Muscle of leg (tissue), 11 donors: ENCODE results near the gene GRIK4. TPM values are rescaled to one million over a fixed set of nuclear protein-coding genes. Genes with fewer than 3 reads are reported as not detected.

ENCODE experiments used
- DNase-seq: peaks from one replicate; pipeline ENCODE4 v3.0.0; 2013
- H3K27ac ChIP-seq: one replicate; pipeline ENCODE4 v1.5.1; 2013; ENCODE audit warnings: mild to moderate bottlenecking, low read length, control low read depth
- H3K27me3 ChIP-seq: one replicate; pipeline ENCODE4 v1.6.1; 2013; ENCODE audit warnings: low read length; ENCODE audit not compliant: control insufficient read depth, insufficient read depth
- H3K36me3 ChIP-seq: one replicate; pipeline ENCODE4 v1.6.1; 2013; ENCODE audit warnings: low read length; ENCODE audit not compliant: control insufficient read depth, insufficient read depth
- H3K4me1 ChIP-seq: one replicate; pipeline ENCODE4 v1.6.1; 2013; ENCODE audit warnings: low read length; ENCODE audit not compliant: control insufficient read depth, insufficient read depth
- H3K4me3 ChIP-seq: one replicate; pipeline ENCODE4 v1.5.1; 2013; ENCODE audit warnings: low read length, control low read depth
- H3K9me3 ChIP-seq: replicated peaks from 2 replicates; pipeline ENCODE4 v1.6.1; 2013; ENCODE audit warnings: low read depth, low read length; ENCODE audit not compliant: control insufficient read depth
- WGBS: methylation state at CpG from one replicate; pipeline ENCODE4 v1.1.5; 2013; ENCODE audit warnings: missing lambda C conversion rate; ENCODE audit not compliant: insufficient coverage; 5-methylcytosine and 5-hydroxymethylcytosine counted together
- polyA plus RNA-seq, 8 donors: library from polyadenylated mRNA; unstranded; fragments of 120-200 nt; gene quantifications; one replicate each; pipeline versions ENCODE4 v1.2.1 to v1.2.3, GENCODE V29; 2013; ENCODE audit warnings: inconsistent platforms in 1 of 8, low replicate concordance in 1 of 8; ENCODE audit not compliant: insufficient read length in 8 of 8, insufficient read depth in 1 of 8
- total RNA-seq: library from RNA; stranded (reverse); fragments of 120-200 nt; gene quantifications from one replicate; pipeline ENCODE4 v1.2.4, GENCODE V29; 2013

The GRIK4 gene
- total and polyA plus RNA-seq, 9 donors = 0.09 to 1.3 (median 0.50) TPM

DNA sequence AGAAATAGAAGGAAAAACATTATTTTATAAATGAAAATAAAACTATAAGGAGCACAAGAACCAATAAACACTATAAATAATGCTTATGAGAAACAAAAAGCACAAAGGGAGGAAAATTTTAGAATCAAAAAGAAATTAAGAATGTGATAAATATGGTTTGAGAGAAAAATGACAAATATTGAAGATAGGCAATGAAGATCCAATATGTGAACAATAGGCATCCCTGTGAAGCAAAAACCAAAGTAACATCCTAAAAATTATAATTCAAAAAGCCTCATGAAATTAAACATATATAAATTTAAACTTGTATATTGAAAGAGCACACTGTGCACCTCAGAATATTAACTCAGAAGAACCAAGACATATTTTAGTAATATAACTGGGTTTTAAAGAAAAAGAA, 216.2 kb downstream of the GRIK4 start:
- Histone ChIP-seq H3K27ac (no peak overlapping the region), H3K4me3 (no peak overlapping the region), H3K36me3 (no peaks in the 10 kb centered on the region), H3K9me3 (no peaks in the 10 kb centered on the region), H3K4me1 (no peaks in the 10 kb centered on the region), H3K27me3 (peaks cover 2% of the 10 kb centered on the region)
- no peak for DNase-seq

DNA sequence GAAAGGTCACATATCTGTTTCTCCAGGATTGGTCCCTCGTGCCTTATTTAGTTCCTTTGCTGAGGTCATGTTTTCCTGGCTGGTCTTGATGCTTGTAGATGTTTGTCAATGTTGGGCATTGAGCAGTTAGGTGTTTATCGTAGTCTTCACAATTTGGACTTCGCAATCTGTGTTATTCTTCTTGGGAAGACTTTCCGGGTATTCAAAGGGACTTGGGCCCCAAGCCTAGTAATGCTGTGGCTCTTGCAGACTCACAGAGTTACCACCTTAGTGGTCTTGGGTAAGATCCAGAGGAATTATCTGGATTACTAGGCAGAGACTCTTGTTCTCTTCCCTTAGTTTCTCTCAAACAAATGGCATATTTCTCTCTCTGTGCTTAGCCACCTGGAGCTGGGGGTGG, 223.5 kb downstream of the GRIK4 start:
- DNase-seq = no peak
- H3K27me3 ChIP-seq = peaks cover under 1% of the 10 kb centered on the region
- no peak overlapping the region for H3K27ac ChIP-seq
- no peak overlapping the region for H3K4me3 ChIP-seq
- no peaks in the 10 kb centered on the region for H3K9me3 ChIP-seq
- H3K36me3 ChIP-seq = no peaks in the 10 kb centered on the region
- WGBS = no CpG with 5 or more reads among the region's 4 CpGs
- no peaks in the 10 kb centered on the region for H3K4me1 ChIP-seq

DNA sequence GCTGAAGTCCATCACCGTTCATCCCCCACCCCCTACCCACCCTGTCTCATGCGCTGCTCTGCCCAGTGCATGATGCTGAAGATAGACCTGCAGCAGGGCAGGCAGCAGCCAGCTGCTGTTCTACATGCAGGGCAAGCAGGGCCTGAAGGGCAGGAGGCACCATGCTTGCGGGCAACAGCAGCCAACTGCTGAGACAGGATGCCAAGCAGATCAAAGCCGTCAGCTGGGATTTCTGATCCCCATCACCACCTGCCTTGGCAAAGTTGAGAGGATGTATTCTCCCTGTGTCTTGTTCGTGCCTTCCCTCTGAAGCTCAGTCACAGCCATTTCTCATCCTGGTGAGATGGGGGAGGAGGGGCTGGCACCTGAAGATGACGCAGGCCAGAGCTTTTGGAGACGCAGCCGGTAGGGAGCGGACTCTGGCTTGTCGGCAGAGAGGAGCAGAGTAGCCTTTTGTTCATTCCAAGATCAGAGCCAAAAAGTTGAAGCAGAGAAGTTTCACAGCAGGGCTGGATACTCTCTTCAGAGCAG, 227.0 kb downstream of the GRIK4 start:
- Histone ChIP-seq H3K36me3 (no peaks in the 10 kb centered on the region), H3K27ac (no peak overlapping the region), H3K4me1 (no peaks in the 10 kb centered on the region), H3K27me3 (no peaks in the 10 kb centered on the region), H3K9me3 (no peaks in the 10 kb centered on the region), H3K4me3 (no peak overlapping the region)
- no peak for DNase-seq
- 56% methylated on average over 6 of the region's 10 CpGs for WGBS

DNA sequence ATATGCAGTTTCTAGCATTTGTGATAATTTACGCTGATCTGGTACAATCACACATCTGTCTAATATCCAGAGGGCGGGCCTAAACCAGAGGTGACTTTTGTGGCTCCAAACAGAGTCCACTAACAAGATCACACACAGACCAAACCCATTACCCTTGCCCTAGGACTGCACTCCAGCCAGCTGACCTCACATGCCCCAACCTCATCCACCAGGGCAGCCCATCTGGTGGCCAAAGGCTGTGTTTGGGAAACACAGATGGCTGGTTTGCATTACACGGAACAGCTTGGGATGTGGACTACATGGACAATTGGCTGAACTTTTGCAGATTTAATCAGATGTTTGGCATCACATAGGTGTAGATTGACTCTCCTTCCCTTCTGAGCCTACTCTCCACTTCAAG, 228.2 kb downstream of the GRIK4 start:
- H3K27ac ChIP-seq = no peak overlapping the region
- no peaks in the 10 kb centered on the region for H3K9me3 ChIP-seq
- H3K36me3 ChIP-seq = no peaks in the 10 kb centered on the region
- H3K4me1 ChIP-seq = no peaks in the 10 kb centered on the region
- H3K4me3 ChIP-seq = no peak overlapping the region
- no peaks in the 10 kb centered on the region for H3K27me3 ChIP-seq
- no peak for DNase-seq
- WGBS = 64% methylated on average over 2 of the region's 3 CpGs

DNA sequence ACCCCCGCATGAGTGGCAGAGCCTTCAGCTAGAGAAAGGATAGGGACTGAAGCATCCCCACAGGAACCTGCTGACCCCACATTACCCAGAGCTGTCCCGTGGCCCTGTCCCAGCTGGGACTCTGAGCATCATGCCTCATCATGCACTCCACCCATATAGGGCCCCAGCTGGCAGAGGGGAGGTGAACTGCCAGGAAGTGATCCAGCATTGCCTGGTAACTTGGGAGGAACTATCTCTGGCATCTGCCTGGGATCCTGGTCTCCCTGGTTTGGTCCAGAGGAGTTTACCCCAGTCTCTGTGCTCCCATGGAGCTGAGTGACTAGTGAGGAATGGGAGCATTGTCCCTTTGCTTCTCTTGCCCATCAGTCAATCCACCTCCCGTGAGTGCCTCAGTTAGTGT, 228.8 kb downstream of the GRIK4 start:
- Histone ChIP-seq H3K4me1 (no peaks in the 10 kb centered on the region), H3K27me3 (peaks cover 2% of the 10 kb centered on the region)
- WGBS = 50% methylated on average over 1 of the region's 3 CpGs

DNA sequence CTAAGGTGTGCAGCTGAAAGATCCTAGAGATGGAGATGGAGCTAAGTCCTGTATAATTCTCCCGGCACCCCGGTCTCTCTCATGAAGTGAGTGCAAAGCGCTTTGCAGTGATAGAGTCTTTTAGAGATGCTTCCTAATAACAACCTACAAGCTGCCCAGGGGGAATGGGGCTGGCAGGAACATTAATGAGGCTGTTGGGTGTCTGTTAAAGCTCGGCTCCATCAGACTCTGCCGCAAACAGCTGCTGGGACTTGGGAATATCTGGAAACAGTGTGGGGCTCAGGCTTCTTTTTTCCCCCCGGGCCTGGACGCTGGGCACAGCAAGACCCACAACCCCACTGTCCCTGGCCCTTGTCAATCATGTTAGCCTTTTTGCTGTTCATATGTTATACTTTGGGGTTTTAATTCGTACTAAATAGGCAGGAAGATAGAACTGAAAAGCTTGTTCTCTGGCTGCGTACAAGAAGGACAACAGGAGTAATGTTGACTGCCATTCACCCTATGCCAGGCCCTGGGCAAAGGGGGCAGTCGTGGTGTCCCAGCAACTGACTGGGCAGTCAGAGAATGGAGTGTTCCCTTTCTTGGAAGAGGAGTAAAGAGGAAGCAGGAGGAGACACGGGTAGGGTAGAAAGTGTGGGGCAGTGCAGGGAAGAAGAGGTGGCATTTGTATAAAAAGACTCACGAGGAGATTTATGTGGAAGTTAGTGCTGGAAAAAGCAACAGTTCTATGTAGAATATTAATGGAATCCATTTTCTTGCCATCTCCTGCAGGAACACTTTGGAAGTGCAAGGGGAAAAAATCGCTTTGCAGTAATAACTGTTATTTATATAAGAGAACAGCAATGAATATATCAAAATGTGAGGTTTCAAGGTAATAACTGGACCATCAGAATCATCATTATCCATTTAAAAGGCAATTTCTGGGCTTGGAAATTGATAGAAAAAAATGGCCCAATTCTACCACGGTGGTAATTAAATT, 232.8 kb downstream of the GRIK4 start:
- Histone ChIP-seq H3K4me1 (no peaks in the 10 kb centered on the region), H3K27ac (no peak overlapping the region), H3K27me3 (peaks cover 6% of the 10 kb centered on the region), H3K36me3 (no peaks in the 10 kb centered on the region), H3K4me3 (no peak overlapping the region), H3K9me3 (no peaks in the 10 kb centered on the region)
- WGBS = 58% methylated on average over 6 of the region's 14 CpGs
- no peak for DNase-seq

More for the DNA sequence above, 228.8 kb downstream of the GRIK4 start:
- DNase-seq = no peak
- Histone ChIP-seq H3K4me3 (no peak overlapping the region), H3K36me3 (no peaks in the 10 kb centered on the region), H3K27ac (no peak overlapping the region), H3K9me3 (no peaks in the 10 kb centered on the region)

DNA sequence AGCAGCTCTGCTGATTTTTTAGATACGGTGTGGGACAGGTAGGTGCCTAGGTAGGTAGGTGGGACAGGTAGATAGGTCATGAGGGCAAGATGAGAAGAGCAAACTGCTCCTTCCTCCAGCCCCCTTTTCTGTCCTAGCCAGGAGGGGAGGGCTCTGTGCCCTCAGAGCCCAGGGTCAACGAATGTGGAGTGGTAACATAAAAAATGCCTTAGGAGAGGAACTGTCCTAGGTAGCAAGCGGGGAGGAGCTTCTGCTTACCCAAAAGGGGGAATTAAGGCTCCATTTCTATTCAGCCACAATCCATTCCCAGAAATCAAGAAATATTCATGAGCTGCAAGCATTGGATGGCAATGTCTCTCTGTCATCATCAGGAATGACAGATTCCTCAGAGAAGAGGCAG, 234.8 kb downstream of the GRIK4 start:
- DNase-seq = no peak
- Histone ChIP-seq H3K9me3 (no peaks in the 10 kb centered on the region), H3K36me3 (no peaks in the 10 kb centered on the region), H3K27me3 (peaks cover 8% of the 10 kb centered on the region), H3K27ac (no peak overlapping the region), H3K4me1 (no peaks in the 10 kb centered on the region), H3K4me3 (no peak overlapping the region)
- no CpG with 5 or more reads among the region's 3 CpGs for WGBS

DNA sequence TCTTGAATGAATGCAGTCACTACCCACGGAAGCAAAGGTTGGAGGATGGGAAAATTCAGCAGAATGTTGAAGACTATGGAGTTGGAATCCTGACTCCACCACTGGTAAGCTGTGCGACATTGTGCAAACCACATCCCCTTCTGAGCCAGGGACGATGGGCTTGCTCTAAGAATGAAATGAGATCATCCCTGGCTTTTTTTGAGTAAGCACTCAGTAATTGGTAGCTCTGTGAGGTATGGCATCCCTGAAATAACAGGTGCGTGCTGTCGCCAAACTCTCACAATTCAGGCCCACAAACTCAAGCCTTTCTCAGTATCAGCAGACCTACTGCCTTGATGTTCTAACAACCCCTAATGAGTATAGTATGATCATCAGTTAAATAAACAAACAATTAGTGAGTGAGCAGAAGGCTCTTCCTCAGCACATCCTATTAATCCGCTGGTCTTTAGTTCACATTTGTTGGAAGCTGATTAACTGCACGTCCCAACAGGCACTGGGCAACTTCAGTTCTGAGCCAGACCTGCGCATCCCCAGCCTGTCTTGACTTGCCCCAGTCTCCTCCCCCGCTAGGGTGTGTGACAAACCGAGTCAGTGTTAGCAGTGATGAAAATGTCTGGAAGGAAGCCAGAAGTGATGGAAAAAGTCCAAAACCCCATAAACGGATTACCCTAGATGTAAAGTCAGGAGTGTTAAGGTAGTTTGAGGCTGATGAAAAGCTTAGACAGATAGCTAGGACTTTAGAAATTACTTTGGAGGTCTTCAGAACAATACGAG, 235.5 kb downstream of the GRIK4 start:
- Histone ChIP-seq H3K27me3 (peaks cover 8% of the 10 kb centered on the region), H3K4me1 (no peaks in the 10 kb centered on the region), H3K4me3 (no peak overlapping the region), H3K27ac (no peak overlapping the region), H3K36me3 (no peaks in the 10 kb centered on the region), H3K9me3 (no peaks in the 10 kb centered on the region)
- 48% methylated on average over 6 of the region's 12 CpGs for WGBS
- DNase-seq = no peak

DNA sequence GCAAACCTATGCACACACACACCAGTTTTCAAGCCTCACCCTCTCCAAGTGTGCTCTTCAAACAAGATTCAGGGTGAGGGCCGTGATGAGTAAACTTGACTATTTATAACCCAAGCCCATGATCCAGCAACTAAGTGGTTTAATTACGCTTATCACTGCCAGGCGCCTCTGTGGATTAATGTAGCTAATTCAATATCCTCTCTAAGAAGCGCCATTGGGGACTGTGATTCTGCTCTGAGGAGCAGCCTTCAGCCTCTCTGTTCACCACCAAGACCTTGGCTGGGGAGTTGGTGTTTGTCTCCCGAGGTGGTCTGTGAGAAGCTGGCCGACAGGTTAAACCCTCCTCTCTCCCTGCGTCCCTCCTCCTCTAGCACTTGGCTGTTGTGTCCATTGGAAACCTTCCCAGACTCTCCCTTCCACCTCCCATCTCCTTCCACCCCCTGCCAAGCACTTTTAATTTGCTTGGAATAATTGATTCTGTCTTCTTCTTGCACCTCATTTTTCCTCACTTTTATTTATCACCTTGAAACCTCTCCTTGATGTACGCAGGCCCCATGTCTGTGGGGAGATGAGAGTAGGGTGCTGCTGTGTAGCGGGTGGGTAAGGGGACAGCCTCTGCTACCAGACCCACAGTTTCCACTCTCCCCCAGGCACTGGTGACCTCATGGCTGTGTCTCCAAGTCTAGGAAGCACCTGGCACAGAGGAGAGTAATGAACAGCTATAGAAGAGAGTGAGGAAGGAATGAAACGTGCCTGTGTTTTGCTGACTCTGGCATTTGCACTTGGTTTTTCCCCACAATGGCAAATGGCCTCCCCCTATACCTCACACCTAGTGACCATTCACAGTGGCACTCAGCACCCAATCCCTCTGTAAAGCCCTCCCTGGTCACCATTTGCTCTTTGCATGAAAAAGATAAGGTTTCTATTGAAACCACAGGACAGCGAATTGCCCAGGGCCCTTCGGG, 236.6 kb downstream of the GRIK4 start:
- H3K4me1 ChIP-seq = no peaks in the 10 kb centered on the region
- no peak overlapping the region for H3K4me3 ChIP-seq
- H3K36me3 ChIP-seq = no peaks in the 10 kb centered on the region
- H3K27ac ChIP-seq = no peak overlapping the region
- H3K9me3 ChIP-seq = no peaks in the 10 kb centered on the region
- peaks cover 8% of the 10 kb centered on the region for H3K27me3 ChIP-seq
- 37% methylated on average over 4 of the region's 12 CpGs for WGBS
- no peak for DNase-seq
